HG03520 (cell line): Measurements from ENCODE around the gene OTOF.
"Not testable (repeated sequence)": the region's sequence is repeated elsewhere in the genome, so short reads cannot be mapped to it uniquely, and the experiment has no call there.

Experiments used
- ATAC-seq: cut with Tn5 transposase; IDR thresholded peaks from one replicate; pipeline ENCODE4 v1.9.1; 2021; ENCODE audit warnings: mild to moderate bottlenecking, moderate library complexity; ENCODE audit not compliant: unreplicated experiment

OTOF gene

DNA sequence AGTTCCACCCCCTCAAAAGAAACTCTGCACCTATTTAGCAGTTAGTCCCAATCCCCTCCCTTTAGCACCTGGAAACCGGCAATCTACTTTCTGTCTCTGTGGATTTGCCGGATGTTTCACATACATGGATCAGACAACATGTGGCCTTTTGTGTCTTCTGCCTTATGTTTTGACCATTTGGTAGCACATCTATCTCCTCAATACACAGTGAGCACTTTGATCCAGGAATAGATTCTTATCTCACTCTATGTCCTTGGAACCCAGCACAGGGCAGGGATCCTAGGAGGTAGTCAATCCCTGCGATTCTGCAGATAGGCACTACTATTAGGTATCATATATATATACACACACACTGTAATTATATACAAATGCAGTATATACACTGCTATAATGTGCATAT is 3.8 kb upstream of the OTOF start:
- ATAC-seq: no peak

DNA sequence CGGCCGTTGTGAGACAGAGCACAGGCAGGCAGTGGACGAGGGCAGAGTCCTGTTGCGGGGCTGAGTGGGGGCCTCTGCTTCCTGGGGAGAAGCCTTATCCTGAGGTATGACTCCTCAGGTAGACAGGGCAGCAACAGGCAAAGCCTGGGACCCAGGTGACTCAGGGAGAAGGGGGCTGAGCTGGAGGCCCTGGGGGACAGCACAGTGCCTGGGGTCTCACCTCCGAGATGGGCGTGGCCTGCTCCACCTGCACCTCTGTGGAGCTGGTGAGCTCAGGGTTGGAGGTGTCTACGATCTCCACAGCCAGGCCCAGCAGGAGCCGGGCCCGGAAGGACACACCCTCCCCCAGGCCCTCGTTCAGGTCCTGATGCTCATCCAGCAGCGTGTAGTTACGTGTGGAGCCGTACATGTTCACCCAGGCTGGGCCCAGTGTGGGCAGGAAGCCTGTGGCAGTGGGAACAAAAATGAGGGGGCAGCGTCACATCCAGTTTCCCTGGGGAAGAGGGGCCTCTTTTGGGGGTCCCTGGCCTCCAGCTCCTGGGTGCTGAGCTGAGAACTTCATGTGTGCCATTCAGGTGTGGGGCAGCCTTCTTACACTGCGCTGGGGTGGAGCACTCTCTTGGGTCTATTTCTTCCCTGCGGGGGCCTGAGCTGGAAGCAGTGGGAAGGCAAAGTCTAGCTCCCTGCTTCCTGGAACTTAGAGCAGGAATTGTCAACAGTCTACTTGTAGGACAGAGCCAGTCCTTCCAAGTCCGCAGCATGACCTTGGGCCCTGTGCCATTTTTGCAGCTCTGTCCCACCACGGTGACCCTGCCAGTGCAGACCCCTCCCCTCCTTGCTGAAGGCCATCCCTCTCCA is 2.9 kb upstream of the OTOF start:
- no peak for ATAC-seq

DNA sequence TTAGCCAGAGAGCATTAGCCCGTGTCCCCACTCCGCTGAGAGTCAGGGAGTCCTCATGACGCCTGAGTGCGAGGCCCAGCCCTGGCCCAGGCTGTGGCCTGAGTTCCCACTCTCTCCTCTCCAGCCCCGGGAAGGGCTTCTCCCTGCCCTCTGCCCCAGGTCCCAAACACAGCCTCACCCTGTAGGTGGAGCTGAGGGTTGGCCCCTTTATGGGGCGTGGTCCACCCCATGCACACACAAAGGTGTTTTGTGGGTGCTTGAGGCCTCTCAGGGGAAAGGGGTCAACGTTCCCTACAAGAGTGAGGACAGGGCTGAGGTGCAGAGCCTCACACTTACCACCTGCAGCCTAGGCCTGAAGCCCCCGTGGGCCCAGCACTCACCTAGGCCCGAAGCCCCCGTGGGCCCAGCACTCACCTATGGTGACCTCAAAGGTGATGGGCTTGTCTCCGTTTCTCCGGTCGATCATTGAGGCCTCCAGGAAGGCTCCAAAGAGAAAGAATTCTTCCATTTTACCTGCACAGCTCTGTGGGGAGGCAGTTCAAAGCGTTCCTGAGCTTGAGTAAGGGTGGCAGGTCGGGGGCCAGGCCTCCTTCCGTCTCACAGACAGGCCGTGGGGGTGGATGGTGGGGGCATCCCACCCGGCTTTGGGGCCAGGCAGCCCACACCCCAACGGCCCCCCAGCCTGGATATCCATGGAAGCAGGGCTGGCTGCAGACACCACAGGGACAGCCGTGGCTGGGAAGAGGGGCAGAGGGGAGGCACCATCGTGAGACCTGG is 2.1 kb upstream of the OTOF start:
- no peak for ATAC-seq

DNA sequence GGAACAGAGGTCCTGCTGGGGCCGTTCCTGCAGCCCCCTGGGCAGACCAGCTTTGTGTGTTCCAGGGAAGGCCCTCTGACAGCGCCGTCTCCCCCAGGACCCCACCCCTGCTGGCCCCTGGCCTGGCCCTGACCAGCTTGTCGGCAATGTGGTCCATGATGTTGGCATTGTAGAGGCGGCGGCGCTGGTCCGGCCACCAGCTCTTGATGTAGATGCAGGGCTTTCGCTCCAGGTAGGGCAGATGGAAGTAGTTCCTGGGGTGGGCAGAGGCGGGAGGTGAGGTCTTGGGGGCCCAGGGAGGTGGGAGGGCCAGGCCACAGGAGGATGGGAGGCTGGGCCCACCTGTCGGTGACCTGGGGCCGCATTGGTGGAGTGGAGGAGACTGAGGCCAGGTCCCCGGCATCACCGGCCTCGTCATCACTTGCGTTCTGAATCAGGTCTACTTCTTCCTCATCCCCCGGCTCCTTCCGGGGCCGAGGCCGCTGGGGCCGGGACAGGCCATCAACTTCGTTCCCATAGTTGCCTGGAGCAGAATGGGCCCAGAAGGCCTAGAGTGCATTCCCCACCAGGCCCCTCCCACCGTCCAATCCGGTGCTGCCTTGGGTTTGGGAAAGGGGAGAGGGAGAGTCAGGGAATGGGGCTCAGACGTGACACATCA is 1.3 kb upstream of the OTOF start:
- no peak for ATAC-seq

DNA sequence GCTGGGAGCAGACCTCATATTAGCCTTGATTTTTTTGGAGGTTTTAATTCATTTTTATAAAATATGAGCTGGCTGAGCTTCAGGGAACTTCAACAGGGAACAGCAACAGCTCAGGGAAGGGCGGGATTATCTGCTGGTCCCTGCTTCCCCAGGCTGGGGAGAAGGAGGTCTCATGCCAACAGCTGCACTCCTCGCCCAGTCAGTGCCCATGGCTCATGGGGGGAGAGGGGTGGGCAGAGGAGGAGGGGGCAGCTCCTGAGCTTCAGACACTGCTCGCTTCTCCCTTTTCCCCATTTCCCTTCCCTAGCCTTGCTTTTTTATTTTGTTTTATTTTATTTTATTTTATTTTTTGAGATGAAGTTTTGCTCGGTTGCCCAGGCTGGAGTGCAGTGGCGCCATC is 442 bp upstream of the OTOF start:
- no peak for ATAC-seq

DNA sequence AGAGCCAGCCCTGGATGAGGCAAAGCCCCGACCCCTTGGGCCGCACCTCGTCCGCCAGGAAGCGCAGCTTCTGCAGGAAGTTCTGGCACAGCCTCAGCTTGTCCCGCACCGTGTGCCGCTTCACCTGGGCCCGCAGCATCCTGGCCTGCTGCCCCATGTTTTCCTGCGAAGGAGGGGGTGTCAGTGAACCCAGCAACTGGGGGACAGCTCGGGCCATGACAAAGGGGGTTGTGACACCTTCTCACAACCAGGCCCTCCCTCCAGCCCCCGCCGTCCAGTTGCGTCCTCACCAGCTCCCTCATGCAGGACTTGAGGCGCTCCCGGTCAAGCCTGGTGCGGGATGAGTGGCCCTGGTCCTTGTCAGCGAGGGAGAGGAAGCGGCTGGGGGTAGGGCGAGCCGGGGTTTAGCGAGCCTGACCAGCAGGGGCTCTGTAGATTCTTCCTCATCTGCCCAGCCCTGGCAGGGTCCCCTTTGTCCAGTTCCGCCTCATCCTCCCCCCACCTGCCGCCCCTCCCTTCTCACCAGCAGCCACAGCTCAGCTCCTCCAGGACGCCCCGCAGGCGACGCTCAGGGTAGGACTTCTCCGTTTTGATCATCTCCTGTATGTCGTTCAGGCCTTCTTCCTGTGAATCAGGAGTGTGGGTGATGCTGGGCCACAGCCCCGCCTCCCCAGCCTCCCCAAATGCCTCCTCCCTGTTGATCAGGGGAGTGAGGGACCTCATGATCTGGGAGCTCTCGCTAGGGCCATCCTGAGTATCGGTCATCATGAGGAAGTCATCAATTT is 606 bp downstream of the OTOF start:
- ATAC-seq: no peak

DNA sequence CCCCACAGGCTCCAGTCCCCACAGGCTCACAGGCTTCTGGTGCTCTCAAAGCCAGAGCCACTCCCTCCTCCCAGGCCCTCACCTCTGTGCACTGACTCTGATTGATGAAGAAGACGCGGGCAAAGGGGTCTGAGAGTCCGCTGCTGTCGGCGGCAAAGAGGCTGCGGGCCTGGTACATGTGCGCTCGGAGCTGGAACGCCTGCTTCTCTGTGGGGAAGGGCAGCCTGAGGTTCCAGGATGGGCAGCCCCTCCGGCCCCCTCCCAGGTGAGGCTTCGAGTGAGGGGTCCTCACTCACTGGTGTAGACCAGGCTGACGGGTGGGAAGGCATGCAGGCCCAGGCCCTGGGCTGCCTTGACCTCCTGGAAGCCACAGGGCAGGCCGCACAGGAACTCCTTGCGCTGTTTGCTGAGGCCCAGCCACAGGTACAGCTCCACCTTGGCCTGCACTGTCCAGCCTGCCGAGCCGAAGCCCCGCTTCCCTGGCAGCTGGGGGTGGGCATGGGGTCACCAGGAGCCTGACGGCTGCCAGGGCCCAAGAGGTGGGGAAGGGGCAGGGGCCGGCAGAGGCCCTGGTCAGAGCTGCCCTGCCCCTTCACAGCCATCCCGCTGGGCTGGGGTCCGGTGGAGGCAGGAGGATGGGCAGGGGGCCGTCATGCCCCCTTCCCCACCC is 2.0 kb downstream of the OTOF start:
- no peak for ATAC-seq

DNA sequence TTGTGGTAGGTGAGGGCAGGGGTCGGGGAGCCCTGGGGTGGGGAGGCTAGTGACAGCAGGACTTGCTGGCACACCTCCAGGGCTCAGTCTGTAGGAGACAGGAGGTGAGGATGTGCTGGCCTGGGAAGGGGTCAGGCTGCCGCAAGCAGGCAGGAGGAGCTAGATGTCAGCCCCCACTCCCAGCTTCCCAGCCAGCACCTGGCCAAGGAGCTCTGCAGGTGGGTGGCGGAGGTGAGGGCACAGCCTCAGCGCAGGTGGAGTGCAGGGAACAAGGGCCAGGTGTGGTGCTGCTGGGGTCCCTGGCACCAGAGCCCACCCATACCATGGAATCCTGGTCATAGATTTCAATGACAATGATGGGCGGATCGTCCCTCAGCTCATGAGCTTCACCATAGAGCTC is 2.9 kb downstream of the OTOF start:
- no peak for ATAC-seq

DNA sequence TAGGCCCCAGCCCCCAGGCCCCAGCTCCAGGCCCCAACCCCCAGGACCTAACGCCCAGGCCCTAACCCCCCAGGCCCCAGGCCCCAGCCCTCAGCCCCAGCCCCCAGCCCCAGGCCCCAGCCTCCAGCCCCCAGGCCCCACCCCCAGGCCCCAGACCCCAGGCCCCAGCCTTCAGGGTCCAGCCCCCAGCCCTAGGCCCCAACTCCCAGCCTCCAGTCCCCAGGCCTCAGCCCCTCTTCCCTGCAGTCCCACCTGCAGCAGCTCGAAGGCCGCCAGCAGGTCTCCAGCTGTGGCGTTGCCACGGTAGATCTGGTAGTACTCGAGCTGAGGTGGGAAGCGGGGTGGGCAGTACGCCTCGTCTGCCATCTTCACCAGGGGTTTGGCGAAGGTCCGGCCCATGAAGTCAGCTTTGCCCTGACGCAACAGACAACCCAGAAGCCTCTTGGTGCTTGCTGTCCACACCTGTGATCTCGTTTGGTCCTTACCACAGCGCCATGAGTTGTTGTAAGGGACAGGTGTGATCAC is 3.6 kb downstream of the OTOF start:
- no peak for ATAC-seq

DNA sequence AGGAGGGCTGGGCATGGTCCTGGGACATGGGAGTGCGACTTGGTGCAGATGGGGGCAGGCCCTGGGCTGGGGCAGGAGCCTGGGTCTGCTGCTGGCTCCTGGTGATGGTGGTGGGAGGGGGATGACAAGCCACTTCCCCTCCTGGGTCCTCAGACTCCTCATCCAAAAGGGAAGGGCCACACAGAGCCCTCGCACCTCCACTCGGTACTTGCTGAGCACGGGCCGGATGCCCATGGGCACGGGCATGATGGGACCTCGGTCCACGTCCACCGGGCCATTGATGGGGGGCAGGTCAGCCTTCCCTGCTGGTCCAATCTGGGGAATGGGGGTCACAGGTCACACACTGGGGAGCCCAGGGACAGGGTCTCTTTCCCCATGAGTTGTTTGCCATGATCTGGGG is 4.1 kb downstream of the OTOF start:
- ATAC-seq: no peak

DNA sequence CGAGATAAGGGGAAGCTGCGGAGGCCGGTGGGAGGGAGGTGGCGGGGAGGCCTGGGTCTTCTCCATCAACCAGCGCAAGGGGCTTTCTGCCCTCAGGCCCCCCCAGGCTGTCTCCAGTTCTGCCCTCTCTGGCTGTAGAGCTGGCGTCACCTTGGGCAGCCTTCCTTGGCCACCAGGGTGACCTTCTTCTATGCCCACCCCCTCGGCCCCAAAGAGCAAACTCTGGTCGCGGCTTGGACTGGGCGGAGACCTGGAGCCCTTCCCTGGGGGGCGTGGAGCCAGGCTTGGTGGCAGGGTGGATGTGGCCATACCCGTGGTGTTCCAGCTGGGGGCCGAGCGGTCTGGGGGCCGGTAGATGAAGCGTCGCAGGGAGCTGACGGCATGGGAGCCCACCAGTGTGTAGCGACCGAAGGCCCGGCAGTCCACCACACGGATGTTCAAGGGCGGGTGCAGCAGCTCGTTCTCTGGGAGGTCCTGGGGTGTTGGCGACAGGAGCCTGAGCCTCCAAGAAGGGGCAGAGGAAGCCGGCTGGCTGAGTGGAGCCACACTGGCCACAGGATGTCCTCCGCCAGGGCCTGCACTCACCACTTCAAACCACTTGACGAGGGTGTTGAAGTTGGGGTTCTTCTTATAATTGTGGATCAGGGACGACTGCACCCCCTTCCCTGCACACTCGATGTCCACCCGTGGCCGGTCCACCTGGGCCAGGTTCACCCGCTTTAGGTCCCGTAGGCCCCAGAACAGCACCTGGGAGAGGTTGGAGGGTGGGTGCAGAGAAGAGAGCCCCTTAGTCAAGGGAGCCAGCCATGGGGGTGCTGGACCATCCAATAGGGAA is 4.9 kb downstream of the OTOF start:
- no peak for ATAC-seq

DNA sequence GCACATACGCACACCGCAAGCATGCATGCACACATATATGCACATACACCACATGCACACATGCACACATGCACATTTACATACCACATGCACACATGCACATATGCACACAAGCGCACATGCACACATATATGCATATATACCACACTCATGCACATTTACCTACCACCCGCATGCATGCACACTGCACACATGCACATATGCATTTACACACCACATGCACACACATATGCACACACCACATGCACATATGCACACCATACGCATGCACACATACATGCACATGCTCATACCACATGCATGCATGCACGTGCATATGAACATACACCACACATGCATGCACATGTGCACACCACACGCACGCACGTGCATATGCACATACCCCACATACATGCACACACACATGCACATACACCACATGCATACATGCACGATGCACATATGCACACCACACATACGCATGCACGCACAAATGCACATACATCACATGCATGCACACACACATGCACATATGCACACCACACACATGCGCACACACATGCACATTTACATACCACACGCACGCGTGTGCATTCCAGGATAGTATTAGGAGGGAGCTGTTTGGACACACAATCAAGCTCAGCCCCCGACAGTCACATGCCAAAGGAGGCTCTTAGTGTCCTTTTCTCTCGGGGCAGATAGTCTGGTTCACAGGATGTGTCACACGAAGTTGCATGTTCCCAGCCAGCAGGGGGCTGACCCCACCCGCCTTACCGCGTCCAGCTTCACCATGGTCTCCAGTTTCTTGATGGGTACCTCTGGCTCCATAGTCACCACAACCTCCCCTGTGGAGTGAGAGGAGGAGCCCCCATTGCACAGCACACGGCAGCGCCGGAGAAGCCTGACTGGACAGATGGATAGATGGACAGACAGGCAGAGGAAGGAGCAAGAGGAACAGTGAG is 5.9 kb downstream of the OTOF start:
- no peak for ATAC-seq

DNA sequence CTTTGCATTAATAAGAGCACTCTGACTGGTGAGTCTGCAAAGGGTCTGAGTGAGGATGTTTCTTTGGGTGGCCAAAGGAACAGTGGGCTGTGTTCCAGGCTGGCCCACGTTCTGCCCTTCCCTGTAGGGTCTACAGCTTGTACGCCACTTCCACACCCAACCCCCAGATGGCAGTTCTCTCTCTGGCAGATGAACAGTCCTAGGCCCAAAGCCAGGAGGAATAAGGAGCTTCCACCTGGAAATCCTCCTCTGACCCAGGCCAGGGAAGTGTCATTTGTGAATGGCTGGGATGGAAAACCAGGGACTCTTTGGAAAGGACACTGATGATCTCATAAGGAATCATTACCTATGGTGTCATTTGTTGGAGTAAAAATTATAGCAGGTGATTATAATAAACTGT is 6.6 kb downstream of the OTOF start:
- ATAC-seq: no peak

DNA sequence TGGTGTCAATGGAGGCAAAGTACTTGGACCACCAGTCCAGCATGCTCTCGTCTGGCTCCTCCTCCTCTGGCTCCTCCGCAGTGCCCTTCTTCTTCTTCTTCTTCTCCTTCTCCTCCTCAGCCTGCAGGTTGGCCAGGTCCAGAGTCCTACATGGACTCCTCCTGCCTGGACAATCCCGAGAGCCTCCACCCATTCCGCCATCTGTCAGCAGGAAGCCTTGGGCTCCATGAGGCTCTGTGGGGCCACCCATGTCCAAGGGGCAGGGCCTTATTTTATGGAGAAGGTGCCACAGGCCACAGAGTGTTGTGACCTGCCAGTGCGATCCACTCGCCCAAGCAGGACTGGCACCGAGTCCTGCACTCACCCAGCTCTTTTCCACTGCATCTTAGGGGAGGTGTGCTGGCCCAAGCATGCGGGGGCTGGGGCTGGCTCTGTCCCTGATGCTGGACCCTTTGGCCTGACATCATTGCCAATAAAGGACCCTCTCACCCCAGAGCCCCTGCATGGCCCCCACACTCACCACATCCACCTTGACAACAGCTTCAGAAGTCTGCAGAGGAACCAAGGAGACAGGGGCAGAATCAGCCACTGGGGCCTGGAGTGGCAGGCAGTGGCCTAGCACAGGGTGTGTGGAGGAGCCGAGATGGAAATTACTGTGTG is 7.2 kb downstream of the OTOF start:
- no peak for ATAC-seq

DNA sequence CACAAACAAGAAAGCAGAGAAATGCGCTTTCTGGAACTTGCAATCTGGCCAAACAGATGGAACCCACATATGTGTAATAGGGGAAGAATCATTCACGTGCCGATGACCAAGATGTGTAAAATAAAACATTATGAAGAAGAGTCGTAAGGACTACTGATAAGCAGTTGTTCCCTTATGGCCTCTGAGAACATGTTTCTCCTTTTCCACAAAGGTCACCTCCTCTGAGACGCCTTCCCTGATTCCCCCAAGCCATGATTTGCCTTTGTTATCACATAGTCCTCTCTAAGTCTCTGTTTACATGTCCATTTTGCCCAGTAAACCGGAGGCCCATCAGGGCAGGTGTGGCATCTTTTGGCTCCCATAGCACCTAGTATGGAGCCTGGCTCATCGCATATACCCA is 8.0 kb downstream of the OTOF start:
- ATAC-seq: no peak

DNA sequence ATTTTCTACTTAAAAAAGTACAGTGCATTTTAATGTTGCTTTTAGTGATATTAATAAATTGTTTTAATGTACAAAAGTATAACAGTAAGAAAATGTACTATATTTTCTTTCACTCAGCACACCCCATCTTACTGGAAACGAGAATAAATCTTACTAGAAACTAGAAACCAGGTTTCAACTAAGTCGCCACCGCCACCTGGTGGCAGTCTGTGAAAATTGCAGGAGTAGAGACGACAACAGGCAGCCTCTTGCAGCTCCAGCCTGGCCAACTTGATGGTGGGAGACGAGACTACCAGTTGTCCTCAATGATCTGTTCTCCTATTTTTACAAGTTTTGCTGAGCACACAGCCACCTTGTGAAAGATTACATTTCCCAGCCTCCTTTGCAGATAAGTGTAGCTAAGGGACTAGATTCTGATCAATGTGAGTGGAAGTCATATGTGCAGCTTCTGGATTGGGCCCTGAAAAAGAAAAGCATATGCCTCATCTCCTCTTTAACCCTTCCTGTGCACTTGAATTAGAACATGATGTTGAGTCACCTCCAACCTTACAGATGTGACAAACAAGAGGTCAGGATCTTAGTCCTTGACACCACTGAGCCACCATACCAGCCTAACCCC is 8.7 kb downstream of the OTOF start:
- ATAC-seq: no peak

DNA sequence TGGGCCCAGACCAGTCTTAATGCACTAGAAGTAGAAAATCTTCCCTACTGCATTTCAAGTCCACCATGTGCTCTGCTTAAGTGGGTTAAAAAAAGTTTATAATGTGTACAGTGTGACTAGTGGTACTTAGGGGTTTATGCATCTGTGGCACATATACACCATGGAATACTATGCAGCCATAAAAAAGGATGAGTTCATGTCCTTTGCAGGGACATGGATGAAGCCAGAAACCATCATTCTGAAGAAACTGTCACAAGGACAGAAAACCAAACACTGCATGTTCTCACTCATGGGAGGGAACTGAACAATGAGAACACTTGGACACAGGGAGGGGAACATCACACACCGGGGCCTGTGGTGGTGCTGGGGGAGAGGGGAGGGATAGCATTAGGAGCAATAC is 9.4 kb downstream of the OTOF start:
- ATAC-seq: not testable (repeated sequence)
